Loucy (cell line): Measurements from ENCODE around the gene DNAH14.

ENCODE experiments used
- H2AFZ ChIP-seq: fragments of 200-600 bp; sonication (generic); 2 replicates; pipeline ENCODE4 v1.6.0; 2016; ENCODE audit warnings: antibody characterized with exemption, mild to moderate bottlenecking, low read length, moderate library complexity
- H3F3A ChIP-seq: fragments of 200-600 bp; 2 replicates; pipeline ENCODE4 v1.6.0; 2016; ENCODE audit warnings: antibody characterized with exemption, low read depth, mild to moderate bottlenecking
- H3K27me3 ChIP-seq: fragments of 200-600 bp; sonication (generic); 2 replicates; pipeline ENCODE4 v1.6.1; 2014; ENCODE audit warnings: low read length, mild to moderate bottlenecking; ENCODE audit not compliant: insufficient read depth, poor library complexity, severe bottlenecking
- H3K36me3 ChIP-seq: fragments of 200-600 bp; sonication (generic); 2 replicates; pipeline ENCODE4 v1.6.1; 2016; ENCODE audit warnings: low read length; ENCODE audit not compliant: insufficient read depth
- H3K4me1 ChIP-seq: fragments of 200-600 bp; sonication (generic); 2 replicates; pipeline ENCODE4 v1.5.1; 2014; ENCODE audit warnings: low read length, mild to moderate bottlenecking; ENCODE audit not compliant: insufficient read depth, poor library complexity, severe bottlenecking
- H3K4me2 ChIP-seq: fragments of 200-600 bp; sonication (generic); 2 replicates; pipeline ENCODE4 v1.6.0; 2014; ENCODE audit warnings: antibody characterized with exemption, low read length, low read depth, mild to moderate bottlenecking; ENCODE audit not compliant: poor library complexity, severe bottlenecking
- H3K4me3 ChIP-seq: fragments of 200-600 bp; sonication (generic); 2 replicates; pipeline ENCODE4 v1.5.1; 2014; ENCODE audit warnings: low read length, mild to moderate bottlenecking, mixed read lengths; ENCODE audit not compliant: poor library complexity, severe bottlenecking
- H3K79me2 ChIP-seq: fragments of 200-600 bp; sonication (generic); 2 replicates; pipeline ENCODE4 v1.6.1; 2014; ENCODE audit warnings: low read length; ENCODE audit not compliant: insufficient read depth
- H3K9ac ChIP-seq: fragments of 200-600 bp; sonication (generic); 2 replicates; pipeline ENCODE4 v1.6.0; 2014; ENCODE audit warnings: mild to moderate bottlenecking, low read depth, low read length, moderate library complexity; ENCODE audit not compliant: poor library complexity, severe bottlenecking
- H3K9me2 ChIP-seq: fragments of 200-600 bp; sonication (generic); replicated peaks from 2 replicates; pipeline ENCODE4 v1.6.1; 2016; ENCODE audit warnings: low read depth, low read length, mixed read lengths
- H3K9me3 ChIP-seq: fragments of 200-600 bp; sonication (generic); 2 replicates; pipeline ENCODE4 v1.6.1; 2014; ENCODE audit warnings: mild to moderate bottlenecking, antibody characterized with exemption, low read length, low read depth; ENCODE audit not compliant: insufficient read depth
- H4K20me1 ChIP-seq: fragments of 200-600 bp; sonication (generic); 2 replicates; pipeline ENCODE4 v1.6.0; 2014; ENCODE audit warnings: antibody characterized with exemption, low read length, mild to moderate bottlenecking; ENCODE audit not compliant: insufficient read depth, poor library complexity, severe bottlenecking
- CTCF ChIP-seq: fragments of 200-600 bp; sonication (generic); conservative IDR thresholded peaks from 2 replicates; pipeline ENCODE4 v1.5.1; 2014; ENCODE audit warnings: mild to moderate bottlenecking, antibody characterized with exemption, low read length
- EZH2phosphoT487 ChIP-seq: fragments of 200-600 bp; IDR thresholded peaks from 2 replicates; pipeline ENCODE4 v1.6.1; 2018; ENCODE audit warnings: antibody characterized with exemption, mild to moderate bottlenecking, moderate library complexity, borderline replicate concordance

DNAH14 gene

DNA sequence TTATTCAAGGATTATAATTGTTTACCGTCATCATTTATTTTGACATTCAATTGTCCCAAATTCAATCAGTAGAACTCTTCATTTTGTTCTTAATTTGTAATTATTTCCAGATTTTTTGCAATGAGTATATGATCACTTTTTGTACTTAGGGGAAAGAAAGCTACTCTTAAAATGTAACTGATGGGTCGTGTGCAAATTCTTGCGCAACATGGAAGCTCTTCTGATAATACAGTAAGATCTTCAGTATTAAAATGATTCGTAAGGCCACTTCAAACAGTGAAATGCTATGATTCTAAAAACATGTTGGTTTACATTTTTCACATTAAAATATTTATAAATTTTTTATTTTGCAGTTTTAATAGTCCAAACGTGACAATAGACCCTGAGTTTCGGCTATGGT is 435.0 kb downstream of the DNAH14 start:
- H3K79me2 ChIP-seq = no peaks in the 10 kb centered on the region
- TF ChIP-seq CTCF = no peak
- no peaks in the 10 kb centered on the region for H3F3A ChIP-seq
- H3K4me1 ChIP-seq = no peaks in the 10 kb centered on the region
- H4K20me1 ChIP-seq = no peaks in the 10 kb centered on the region
- H3K36me3 ChIP-seq = no peaks in the 10 kb centered on the region
- H3K4me2 ChIP-seq = no peak overlapping the region
- H3K9me2 ChIP-seq = no peaks in the 10 kb centered on the region
- H2AFZ ChIP-seq = no peak overlapping the region
- H3K9ac ChIP-seq = no peak overlapping the region
- no peak overlapping the region for H3K4me3 ChIP-seq
- no peaks in the 10 kb centered on the region for H3K9me3 ChIP-seq
- no peaks in the 10 kb centered on the region for H3K27me3 ChIP-seq

DNA sequence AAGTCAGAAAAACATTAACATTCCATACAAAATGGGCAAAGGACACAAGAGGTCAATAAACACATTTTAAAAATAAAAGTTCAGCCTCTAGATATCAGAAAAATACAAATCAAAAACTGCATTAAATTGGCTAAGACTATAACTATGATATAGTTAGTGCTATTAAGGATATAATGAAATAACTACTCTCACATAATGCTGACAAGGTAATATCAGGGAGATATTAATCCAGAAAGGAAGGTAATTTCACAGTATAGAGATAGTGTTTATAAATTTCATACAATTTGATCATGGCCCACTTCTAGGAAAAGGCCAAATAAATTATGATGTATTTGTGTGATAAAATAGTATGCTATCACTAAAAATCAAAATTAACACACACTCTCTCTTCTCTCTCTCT is 436.5 kb downstream of the DNAH14 start:
- Histone ChIP-seq H3K4me2 (no peak overlapping the region), H3F3A (no peaks in the 10 kb centered on the region), H2AFZ (no peak overlapping the region), H3K27me3 (no peaks in the 10 kb centered on the region), H4K20me1 (no peaks in the 10 kb centered on the region), H3K9me3 (no peaks in the 10 kb centered on the region), H3K79me2 (no peaks in the 10 kb centered on the region), H3K4me1 (no peaks in the 10 kb centered on the region), H3K36me3 (no peaks in the 10 kb centered on the region), H3K9me2 (no peaks in the 10 kb centered on the region), H3K9ac (no peak overlapping the region), H3K4me3 (no peak overlapping the region)
- no peak for TF ChIP-seq EZH2phosphoT487
- TF ChIP-seq CTCF = no peak

DNA sequence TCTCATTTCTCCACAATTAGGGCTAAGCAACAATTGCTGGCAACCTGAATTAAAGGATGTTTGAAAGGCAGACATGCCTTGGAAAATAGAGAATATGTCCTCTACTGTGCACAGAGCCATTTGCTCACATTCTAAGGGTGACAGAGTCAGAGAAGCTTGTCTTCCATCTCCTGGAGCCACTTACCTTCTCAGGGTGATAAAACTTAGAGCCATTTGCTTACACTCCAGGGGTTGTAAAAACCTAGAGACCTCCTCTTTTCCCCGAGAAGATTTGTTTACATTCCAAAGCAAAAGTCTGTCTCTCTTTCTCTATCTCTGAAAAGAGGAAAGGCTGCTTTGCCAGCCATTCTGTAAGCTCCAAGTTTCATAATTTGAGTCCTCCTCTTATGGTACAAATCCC is 437.1 kb downstream of the DNAH14 start:
- H3K4me3 ChIP-seq = no peak overlapping the region
- H3F3A ChIP-seq = no peaks in the 10 kb centered on the region
- H3K36me3 ChIP-seq = no peaks in the 10 kb centered on the region
- no peak overlapping the region for H2AFZ ChIP-seq
- H3K4me1 ChIP-seq = no peaks in the 10 kb centered on the region
- no peaks in the 10 kb centered on the region for H3K79me2 ChIP-seq
- no peaks in the 10 kb centered on the region for H4K20me1 ChIP-seq
- no peak overlapping the region for H3K4me2 ChIP-seq
- H3K27me3 ChIP-seq = no peaks in the 10 kb centered on the region
- H3K9me3 ChIP-seq = no peaks in the 10 kb centered on the region
- H3K9me2 ChIP-seq = no peaks in the 10 kb centered on the region
- TF ChIP-seq CTCF (no peak), EZH2phosphoT487 (no peak)
- H3K9ac ChIP-seq = no peak overlapping the region
